Lung (tissue), 12 donors: Measurements from ENCODE around the gene PTPRU. TPM values are rescaled to one million over a fixed set of nuclear protein-coding genes. Genes with fewer than 3 reads are reported as not detected.

Source experiments
- ATAC-seq: fragments of 200-7000 bp; cut with Tn5 transposase; one replicate; pipeline ENCODE4 v1.9.1; 2020; ENCODE audit warnings: moderate number of reproducible peaks; ENCODE audit not compliant: insufficient read depth, low FRiP score
- DNase-seq, 3 donors: peaks; one replicate each; pipeline ENCODE4 v3.0.0-alpha.2; 2013 to 2017
- H3K27ac ChIP-seq, 2 donors: one replicate each; pipeline ENCODE4 v1.5.1; 2013; ENCODE audit warnings: mild to moderate bottlenecking in 2 of 2, moderate library complexity in 2 of 2, control low read depth in 1 of 2, inconsistent platforms in 1 of 2, low read depth in 1 of 2, low read length in 1 of 2
- H3K27me3 ChIP-seq, 3 donors: one replicate each; pipeline ENCODE4 v1.5.1; 2013; ENCODE audit warnings: low read length in 2 of 3; ENCODE audit not compliant: control insufficient read depth in 3 of 3, insufficient read depth in 3 of 3
- H3K36me3 ChIP-seq, 4 donors: one replicate each; pipeline ENCODE4 v1.5.1; 2013; ENCODE audit warnings: low read length in 4 of 4, mild to moderate bottlenecking in 1 of 4, moderate library complexity in 1 of 4; ENCODE audit not compliant: control insufficient read depth in 4 of 4, insufficient read depth in 4 of 4
- H3K4me1 ChIP-seq, 5 donors: one replicate each; pipeline ENCODE4 v1.5.1; 2013; ENCODE audit warnings: low read length in 5 of 5, mild to moderate bottlenecking in 2 of 5, moderate library complexity in 1 of 5; ENCODE audit not compliant: control insufficient read depth in 5 of 5, insufficient read depth in 5 of 5
- H3K4me3 ChIP-seq: one replicate; pipeline ENCODE4 v1.5.1; 2013; ENCODE audit warnings: mild to moderate bottlenecking, control low read depth, moderate library complexity
- H3K9ac ChIP-seq, 2 donors: one replicate each; pipeline ENCODE4 v1.5.1; 2013; ENCODE audit warnings: low read length in 2 of 2, control low read depth in 1 of 2; ENCODE audit not compliant: insufficient read depth in 1 of 2
- H3K9me3 ChIP-seq, 4 donors: one replicate each; pipeline ENCODE4 v1.5.1; 2013; ENCODE audit warnings: low read length in 3 of 4, mild to moderate bottlenecking in 1 of 4, moderate library complexity in 1 of 4; ENCODE audit not compliant: control insufficient read depth in 4 of 4, insufficient read depth in 3 of 4
- WGBS, 2 donors: extraction: QIAGEN DNeasy Blood & Tissue Kit; methylation state at CpG; one replicate each; pipeline ENCODE4 v1.1.7; 2013; 5-methylcytosine and 5-hydroxymethylcytosine counted together
- polyA plus RNA-seq, 2 donors: library from polyadenylated mRNA; stranded (reverse); fragments of 200-250 nt; gene quantifications; one replicate each; pipeline ENCODE4 v1.2.1, GENCODE V29; 2013
- total RNA-seq, 2 donors: library from RNA; depleted of rRNA in 1 of 2; stranded (reverse); fragments of >200 nt in 1 of 2; gene quantifications; one replicate each; pipeline ENCODE4 v1.2.1, GENCODE V29; 2014 to 2021
- TF ChIP-seq, protein P1 (sequence below): IDR thresholded peaks from 2 replicates; pipeline ENCODE4 v1.5.1; 2012; ENCODE audit warnings: mild to moderate bottlenecking; ENCODE audit errors: control extremely low read depth, extremely low read depth
- donor health status: control.
- donor health status: control.
- donor health status: Bipolar disorder and iron deficiency.
- donor health status: healthy.
- donor health status: DM: yes; HTN: yes; CAD: no.

PTPRU gene
- total and polyA plus RNA-seq, 4 donors = 22.6 to 55.3 (median 32.9) TPM

GRCh38 chr1:29278124-29278523 is 41.8 kb downstream of the PTPRU start:
- DNase-seq (no peak), ATAC-seq (no peak)
- H3K9ac ChIP-seq = no peak overlapping the region
- peaks cover 0 to 11% (median 4%) of the 10 kb centered on the region in 5 donors for H3K4me1 ChIP-seq
- H3K9me3 ChIP-seq = no peaks in the 10 kb centered on the region
- no peak overlapping the region for H3K27ac ChIP-seq
- 81 to 88% methylated on average over 3 of the region's 3 CpGs for WGBS, 2 donors
- TF ChIP-seq, protein P1, sequence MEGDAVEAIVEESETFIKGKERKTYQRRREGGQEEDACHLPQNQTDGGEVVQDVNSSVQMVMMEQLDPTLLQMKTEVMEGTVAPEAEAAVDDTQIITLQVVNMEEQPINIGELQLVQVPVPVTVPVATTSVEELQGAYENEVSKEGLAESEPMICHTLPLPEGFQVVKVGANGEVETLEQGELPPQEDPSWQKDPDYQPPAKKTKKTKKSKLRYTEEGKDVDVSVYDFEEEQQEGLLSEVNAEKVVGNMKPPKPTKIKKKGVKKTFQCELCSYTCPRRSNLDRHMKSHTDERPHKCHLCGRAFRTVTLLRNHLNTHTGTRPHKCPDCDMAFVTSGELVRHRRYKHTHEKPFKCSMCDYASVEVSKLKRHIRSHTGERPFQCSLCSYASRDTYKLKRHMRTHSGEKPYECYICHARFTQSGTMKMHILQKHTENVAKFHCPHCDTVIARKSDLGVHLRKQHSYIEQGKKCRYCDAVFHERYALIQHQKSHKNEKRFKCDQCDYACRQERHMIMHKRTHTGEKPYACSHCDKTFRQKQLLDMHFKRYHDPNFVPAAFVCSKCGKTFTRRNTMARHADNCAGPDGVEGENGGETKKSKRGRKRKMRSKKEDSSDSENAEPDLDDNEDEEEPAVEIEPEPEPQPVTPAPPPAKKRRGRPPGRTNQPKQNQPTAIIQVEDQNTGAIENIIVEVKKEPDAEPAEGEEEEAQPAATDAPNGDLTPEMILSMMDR = no peak
- no peak overlapping the region for H3K4me3 ChIP-seq
- peaks cover 0 to 8% (median under 1%) of the 10 kb centered on the region in 4 donors for H3K36me3 ChIP-seq
- H3K27me3 ChIP-seq = no peaks in the 10 kb centered on the region

DNA sequence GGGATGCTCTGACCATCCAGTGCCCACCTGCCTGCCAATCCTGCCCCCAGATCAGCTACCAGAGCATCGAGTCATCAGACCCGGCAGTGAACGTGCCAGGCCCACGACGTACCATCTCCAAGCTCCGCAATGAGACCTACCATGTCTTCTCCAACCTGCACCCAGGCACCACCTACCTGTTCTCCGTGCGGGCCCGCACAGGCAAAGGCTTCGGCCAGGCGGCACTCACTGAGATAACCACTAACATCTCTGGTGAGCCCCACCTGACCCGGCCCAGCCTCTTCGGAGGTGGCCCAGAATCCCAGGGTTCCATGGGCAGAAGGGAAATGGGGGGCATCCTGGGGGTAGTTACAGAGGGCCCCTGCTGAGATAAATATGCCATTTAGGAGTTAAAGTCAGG is 43.1 kb downstream of the PTPRU start:
- ATAC-seq (no peak), DNase-seq (peak in 1 of 3 donors; percentile 7)
- no peak overlapping the region for H3K9ac ChIP-seq
- peaks cover 0 to 11% (median 4%) of the 10 kb centered on the region in 5 donors for H3K4me1 ChIP-seq
- peaks cover 0 to 8% (median under 1%) of the 10 kb centered on the region in 4 donors for H3K36me3 ChIP-seq
- no peak overlapping the region for H3K4me3 ChIP-seq
- WGBS, 2 donors = 94 to 96% methylated on average over 13 of the region's 13 CpGs
- no peak overlapping the region for H3K27ac ChIP-seq
- H3K9me3 ChIP-seq = no peaks in the 10 kb centered on the region
- TF ChIP-seq, protein P1 = no peak
- no peaks in the 10 kb centered on the region for H3K27me3 ChIP-seq

DNA sequence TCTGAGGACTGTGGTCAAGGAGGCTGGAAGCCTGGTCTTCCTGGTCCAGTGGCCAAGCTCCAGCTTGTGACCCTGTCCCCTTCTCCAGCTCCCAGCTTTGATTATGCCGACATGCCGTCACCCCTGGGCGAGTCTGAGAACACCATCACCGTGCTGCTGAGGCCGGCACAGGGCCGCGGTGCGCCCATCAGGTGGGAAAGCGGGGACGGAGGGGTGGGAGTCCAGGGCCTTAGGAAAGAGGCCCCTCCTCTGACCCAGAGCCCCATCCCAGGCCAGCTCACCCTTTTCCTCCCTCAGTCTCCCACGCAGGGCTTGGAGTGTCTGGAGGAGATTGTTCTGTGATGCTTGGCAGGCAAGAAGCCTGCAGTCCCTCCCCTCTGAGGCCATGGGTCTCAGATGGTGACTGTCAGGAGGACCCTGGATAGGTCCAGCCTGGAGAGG is 43.6 kb downstream of the PTPRU start:
- Histone ChIP-seq H3K36me3 (peaks cover 0 to 8% (median under 1%) of the 10 kb centered on the region in 4 donors), H3K9ac (no peak overlapping the region), H3K9me3 (no peaks in the 10 kb centered on the region), H3K4me3 (no peak overlapping the region), H3K4me1 (peaks cover 0 to 11% (median 4%) of the 10 kb centered on the region in 5 donors), H3K27me3 (no peaks in the 10 kb centered on the region), H3K27ac (no peak overlapping the region)
- TF ChIP-seq, protein P1 = no peak
- 93 to 94% methylated on average over 11 of the region's 11 CpGs for WGBS, 2 donors
- no peak for ATAC-seq
- no peak for DNase-seq
